Mesothelial cell of epicardium (in vitro differentiated cells): Measurements from ENCODE around the gene TNNI3K. TPM values are rescaled to one million over a fixed set of nuclear protein-coding genes. Genes with fewer than 3 reads are reported as not detected.

ENCODE experiments used
- DNase-seq, 2 experiments: peaks; one replicate each; pipeline ENCODE4 v3.0.0; 2021; ENCODE audit warnings: low spot score in 2 of 2; ENCODE audit not compliant: unreplicated experiment in 2 of 2
- H3K27ac Mint-ChIP-seq: 2 replicates; pipeline ENCODE4 v1.8.0; 2021; ENCODE audit warnings: mixed read lengths
- H3K27me3 Mint-ChIP-seq: 2 replicates; pipeline ENCODE4 v1.8.0; 2021; ENCODE audit warnings: low read depth, mixed read lengths
- H3K36me3 Mint-ChIP-seq: 2 replicates; pipeline ENCODE4 v1.8.0; 2021; ENCODE audit warnings: mixed read lengths
- H3K4me1 Mint-ChIP-seq: 2 replicates; pipeline ENCODE4 v1.8.0; 2021; ENCODE audit warnings: mixed read lengths
- H3K4me3 Mint-ChIP-seq: 2 replicates; pipeline ENCODE4 v1.8.0; 2021; ENCODE audit warnings: mild to moderate bottlenecking, moderate library complexity, mixed read lengths
- H3K9me3 Mint-ChIP-seq: 2 replicates; pipeline ENCODE4 v1.8.0; 2021; ENCODE audit warnings: mixed read lengths
- CTCF ChIP-seq: fragments of 200-600 bp; sonication (generic); IDR thresholded peaks from one replicate; pipeline ENCODE4 v1.5.0; 2021; ENCODE audit warnings: antibody characterized with exemption; ENCODE audit not compliant: unreplicated experiment
- total RNA-seq: library from RNA; stranded (reverse); gene quantifications from 3 replicates; pipeline ENCODE4 v1.2.1, GENCODE V29; 2021

Gene TNNI3K
- total RNA-seq, 1 donor from 2014 or later = 1.5 TPM

GRCh38 chr1:74590288-74590687 lies 355.1 kb downstream of the TNNI3K start:
- Mint-ChIP-seq H3K4me3 (no peak overlapping the region), H3K36me3 (no peaks in the 10 kb centered on the region), H3K4me1 (peaks cover 9% of the 10 kb centered on the region), H3K27ac (no peak overlapping the region), H3K27me3 (no peaks in the 10 kb centered on the region), H3K9me3 (no peaks in the 10 kb centered on the region)
- DNase-seq = no peak
- no peak for TF ChIP-seq CTCF

GRCh38 chr1:74591949-74592348 lies 356.8 kb downstream of the TNNI3K start:
- no peak overlapping the region for H3K4me3 Mint-ChIP-seq
- no peak for TF ChIP-seq CTCF
- no peak for DNase-seq
- no peaks in the 10 kb centered on the region for H3K9me3 Mint-ChIP-seq
- peaks cover 3% of the 10 kb centered on the region for H3K27me3 Mint-ChIP-seq
- H3K36me3 Mint-ChIP-seq = no peaks in the 10 kb centered on the region
- H3K27ac Mint-ChIP-seq = no peak overlapping the region
- H3K4me1 Mint-ChIP-seq = peaks cover 9% of the 10 kb centered on the region

- no peaks in the 10 kb centered on the region for H3K9me3 Mint-ChIP-seq
- no peaks in the 10 kb centered on the region for H3K36me3 Mint-ChIP-seq
- peaks cover 9% of the 10 kb centered on the region for H3K4me1 Mint-ChIP-seq
- TF ChIP-seq CTCF = no peak
- no peak overlapping the region for H3K4me3 Mint-ChIP-seq
- peaks cover 5% of the 10 kb centered on the region for H3K27me3 Mint-ChIP-seq
- DNase-seq = no peak
- no peak overlapping the region for H3K27ac Mint-ChIP-seq
Observed at GRCh38 chr1:74592580-74593355, 357.6 kb downstream of the TNNI3K start.

Other genes starting within 250 kb of the TNNI3K start
- 0.29 to 0.51 TPM (median 0.47 TPM) in 3 replicates for gene LRRIQ3, start 37.2 kb upstream of the TNNI3K start, total RNA-seq
- gene FPGT, start 37.1 kb upstream of the TNNI3K start, total RNA-seq = 13.1 to 15.5 TPM (median 14.1 TPM) in 3 replicates